SK-N-SH (cell line): ENCODE measurements around the gene LARGE1. TPM values are rescaled to one million over a fixed set of nuclear protein-coding genes. Genes with fewer than 3 reads are reported as not detected.

Source experiments
- CTCF ChIA-PET: fragments of 300-600, 350-600 bp; formaldehyde crosslinking; extraction: SDS; loops from one replicate; lab custom pipeline; 2021; lab: Yijun Ruan, JAX
- POLR2A ChIA-PET: fragments of 350-600 bp; sonication (Branson Sonifier 250); formaldehyde crosslinking; extraction: SDS; loops from one replicate; lab custom pipeline; 2020; ENCODE audit warnings: antibody characterized with exemption, inconsistent platforms; lab: Yijun Ruan, JAX
- DNase-seq: peaks from one replicate; pipeline ENCODE4 v3.0.0; 2012
- H2AFZ ChIP-seq: fragments of 200-600 bp; sonication (generic); 2 replicates; pipeline ENCODE4 v1.8.1; 2016; ENCODE audit warnings: antibody characterized with exemption, mild to moderate bottlenecking, low read depth
- H3F3A ChIP-seq: fragments of 200-600 bp; sonication (generic); replicated peaks from 2 replicates; pipeline ENCODE3; 2016; ENCODE audit warnings: antibody characterized with exemption, mild to moderate bottlenecking; ENCODE audit not compliant: insufficient read depth
- H3K27ac ChIP-seq, 2 experiments: fragments of 200-500 bp in 1 of 2; fragments of 200-600 bp in 1 of 2; sonication (Bioruptor generic) in 1 of 2; sonication (generic), shearing (Covaris generic) in 1 of 2; 2 replicates each; pipeline versions ENCODE4 v1.5.1 to v1.6.1; 2014 to 2016; ENCODE audit warnings: low read depth in 2 of 2, inconsistent platforms in 1 of 2, low read length in 1 of 2, mild to moderate bottlenecking in 1 of 2, mixed read lengths in 1 of 2
- H3K27me3 ChIP-seq: fragments of 200-600 bp; sonication (generic), shearing (Covaris generic); 2 replicates; pipeline ENCODE4 v1.6.1; 2016; ENCODE audit warnings: mixed run types; ENCODE audit not compliant: insufficient read depth
- H3K36me3 ChIP-seq, 2 experiments: fragments of 200-500 bp in 1 of 2; fragments of 200-600 bp in 1 of 2; sonication (Bioruptor generic) in 1 of 2; sonication (generic) in 1 of 2; replicated peaks in 1 of 2; 2 replicates each; pipeline versions ENCODE3 to v1.5.1; 2014 to 2016; ENCODE audit warnings: low read length in 1 of 2, mild to moderate bottlenecking in 1 of 2; ENCODE audit not compliant: insufficient read depth in 2 of 2, control insufficient read depth in 1 of 2
- H3K4me1 ChIP-seq, 2 experiments: fragments of 200-500 bp in 1 of 2; fragments of 200-600 bp in 1 of 2; sonication (Bioruptor generic) in 1 of 2; sonication (generic), shearing (Covaris generic) in 1 of 2; 2 replicates each; pipeline versions ENCODE4 v1.5.1 to v1.6.1; 2014 to 2016; ENCODE audit warnings: low read depth in 1 of 2, low read length in 1 of 2, mixed run types in 1 of 2; ENCODE audit not compliant: insufficient read depth in 2 of 2, control insufficient read depth in 1 of 2
- H3K4me2 ChIP-seq: fragments of 200-600 bp; sonication (generic), shearing (Covaris generic); 2 replicates; pipeline ENCODE4 v1.6.1; 2017; ENCODE audit warnings: mixed run types
- H3K4me3 ChIP-seq, 2 experiments: fragments of 200-500 bp in 1 of 2; fragments of 200-600 bp in 1 of 2; sonication (Bioruptor generic) in 1 of 2; sonication (generic), shearing (Covaris generic) in 1 of 2; 2 replicates each; pipeline versions ENCODE4 v1.5.1 to v1.8.1; 2014 to 2016; ENCODE audit warnings: low read depth in 2 of 2, inconsistent platforms in 1 of 2, low read length in 1 of 2, mild to moderate bottlenecking in 1 of 2, mixed read lengths in 1 of 2, moderate library complexity in 1 of 2
- H3K79me2 ChIP-seq: fragments of 200-600 bp; sonication (generic); 2 replicates; pipeline ENCODE4 v1.8.1; 2017; ENCODE audit warnings: mild to moderate bottlenecking; ENCODE audit not compliant: insufficient read depth
- H3K9ac ChIP-seq: fragments of 200-600 bp; sonication (generic); 2 replicates; pipeline ENCODE4 v1.6.1; 2017; ENCODE audit warnings: mixed run types
- H3K9me2 ChIP-seq: fragments of 200-600 bp; sonication (generic); 2 replicates; pipeline ENCODE4 v1.6.1; 2017; ENCODE audit warnings: mixed run types
- H3K9me3 ChIP-seq: fragments of 200-600 bp; sonication (generic); 2 replicates; pipeline ENCODE4 v1.6.1; 2017; ENCODE audit warnings: mixed run types, mild to moderate bottlenecking, moderate library complexity
- H4K20me1 ChIP-seq: fragments of 200-600 bp; sonication (generic); 2 replicates; pipeline ENCODE4 v1.6.1; 2017; ENCODE audit warnings: mild to moderate bottlenecking, mixed run types; ENCODE audit not compliant: insufficient read depth
- CHD2 ChIP-seq: fragments of 150-350 bp; IDR thresholded peaks from 2 replicates; pipeline ENCODE4 v1.6.1; 2018; ENCODE audit warnings: low read length; ENCODE audit not compliant: partially characterized antibody
- ELF1 ChIP-seq: IDR thresholded peaks from 2 replicates; pipeline ENCODE4 v1.4.0; 2012
- EZH2phosphoT487 ChIP-seq: fragments of 200-600 bp; sonication (generic); IDR thresholded peaks from 2 replicates; pipeline ENCODE4 v1.6.1; 2017; ENCODE audit warnings: low read depth, mixed run types, mild to moderate bottlenecking, antibody characterized with exemption, moderate library complexity, borderline replicate concordance
- FOSL2 ChIP-seq: IDR thresholded peaks from 2 replicates; pipeline ENCODE4 v1.4.0; 2012; ENCODE audit warnings: low read depth, mild to moderate bottlenecking, moderate library complexity, borderline replicate concordance
- FOXJ3 ChIP-seq: sonication (generic); formaldehyde crosslinking; IDR thresholded peaks from 2 replicates; pipeline ENCODE4 v1.5.1; 2020; ENCODE audit warnings: mild to moderate bottlenecking, missing genetic modification reagents
- GATA2 ChIP-seq: sonication (generic); formaldehyde crosslinking; IDR thresholded peaks from 2 replicates; pipeline ENCODE4 v1.5.0; 2020; ENCODE audit warnings: mild to moderate bottlenecking, missing genetic modification reagents
- JUND ChIP-seq: IDR thresholded peaks from 2 replicates; pipeline ENCODE4 v1.4.0; 2012
- RAD21 ChIP-seq: IDR thresholded peaks from 2 replicates; pipeline ENCODE4 v1.6.1; 2012; ENCODE audit warnings: mild to moderate bottlenecking, low read length
- RFX5 ChIP-seq: IDR thresholded peaks from 2 replicates; pipeline ENCODE4 v1.6.1; 2012; ENCODE audit warnings: mild to moderate bottlenecking, improper control_type of control experiment, low read length
- RXRA ChIP-seq: IDR thresholded peaks from 2 replicates; pipeline ENCODE4 v1.4.0; 2012; ENCODE audit warnings: low read depth, mild to moderate bottlenecking, borderline replicate concordance
- SMC3 ChIP-seq: IDR thresholded peaks from 2 replicates; pipeline ENCODE4 v1.6.1; 2012; ENCODE audit warnings: low read depth, low read length, improper control_type of control experiment
- TAF1 ChIP-seq: IDR thresholded peaks from 2 replicates; pipeline ENCODE4 v1.6.1; 2012; ENCODE audit warnings: low read depth, mild to moderate bottlenecking, low read length, moderate library complexity, borderline replicate concordance
- TCF12 ChIP-seq: IDR thresholded peaks from 2 replicates; pipeline ENCODE4 v1.4.0; 2012
- USF1 ChIP-seq: IDR thresholded peaks from 2 replicates; pipeline ENCODE4 v1.4.0; 2012; ENCODE audit warnings: low read depth, borderline replicate concordance
- USF2 ChIP-seq: fragments of 150-350 bp; IDR thresholded peaks from 2 replicates; pipeline ENCODE4 v1.6.1; 2017; ENCODE audit warnings: antibody characterized with exemption, low read length, low read depth, borderline replicate concordance
- YY1 ChIP-seq: IDR thresholded peaks from 2 replicates; pipeline ENCODE4 v1.4.0; 2012; ENCODE audit warnings: low read depth, mild to moderate bottlenecking
- WGBS: methylation state at CpG from one replicate; pipeline ENCODE4 v1.1.6; 2017; ENCODE audit warnings: low lambda C conversion rate; 5-methylcytosine and 5-hydroxymethylcytosine counted together
- polyA plus RNA-seq, 3 experiments: library from polyadenylated mRNA; depleted of rRNA; stranded (reverse); fragments of >200 nt; gene quantifications; 2 replicates each; pipeline ENCODE4 v1.2.3, GENCODE V29; 2012

Gene LARGE1
- polyA plus RNA-seq, 1 of the 3 experiments (the other 2 are of a cell fraction): 1.1 TPM

GRCh38 chr22:33335611-33336279 lies 584.5 kb downstream of the LARGE1 start (continued):
- TF ChIP-seq TCF12 (no peak), TAF1 (no peak), FOSL2 (no peak)

GRCh38 chr22:33332538-33332937 lies 587.7 kb downstream of the LARGE1 start:
- Histone ChIP-seq H2AFZ (no peak overlapping the region), H4K20me1 (no peaks in the 10 kb centered on the region), H3K4me1 (no peaks in the 10 kb centered on the region; a peak in 1 of 4 replicates), H3K27ac (no peak overlapping the region), H3K36me3 (no peaks in the 10 kb centered on the region)
- WGBS: 83% methylated on average over 3 of the region's 3 CpGs
- TF ChIP-seq USF2: no peak
- no peak for TF ChIP-seq RFX5
- TF ChIP-seq ELF1: no peak
- no peak for TF ChIP-seq USF1
- TF ChIP-seq RAD21: no peak
- TF ChIP-seq FOXJ3 (CRISPR knock-in tag): no peak
- TF ChIP-seq, all 33 proteins: peak for 0
- Histone ChIP-seq H3K79me2 (no peaks in the 10 kb centered on the region), H3K4me3 (no peak overlapping the region), H3K9me3 (no peaks in the 10 kb centered on the region), H3K9me2 (no peaks in the 10 kb centered on the region), H3K4me2 (no peak overlapping the region), H3K9ac (no peak overlapping the region), H3K27me3 (no peaks in the 10 kb centered on the region), H3F3A (no peaks in the 10 kb centered on the region)
- ChIA-PET CTCF (interaction anchor here (0.8 kb wide), 1 partner anchor 33 kb away, joined by 3 read pairs; no protein-coding TSS in a partner anchor), POLR2A (no interaction called here)
- DNase-seq: no peak

GRCh38 chr22:33331017-33331416 lies 589.3 kb downstream of the LARGE1 start:
- Histone ChIP-seq H3K27me3 (no peaks in the 10 kb centered on the region), H2AFZ (no peak overlapping the region), H3F3A (no peaks in the 10 kb centered on the region), H3K36me3 (no peaks in the 10 kb centered on the region), H3K9me2 (no peaks in the 10 kb centered on the region), H3K79me2 (no peaks in the 10 kb centered on the region), H3K4me3 (no peak overlapping the region), H3K27ac (no peak overlapping the region), H3K9ac (no peak overlapping the region), H3K4me2 (no peak overlapping the region), H4K20me1 (no peaks in the 10 kb centered on the region), H3K4me1 (no peaks in the 10 kb centered on the region; a peak in 1 of 4 replicates), H3K9me3 (no peaks in the 10 kb centered on the region)
- POLR2A ChIA-PET: no interaction called here
- no peak for TF ChIP-seq GATA2 (CRISPR knock-in tag)
- TF ChIP-seq SMC3: no peak
- TF ChIP-seq JUND: no peak
- TF ChIP-seq RAD21: no peak
- TF ChIP-seq FOSL2: no peak
- TF ChIP-seq CHD2: no peak
- no peak for TF ChIP-seq YY1
- no peak for TF ChIP-seq USF2
- TF ChIP-seq RXRA: no peak
- no peak for TF ChIP-seq EZH2phosphoT487
- no peak for DNase-seq
- WGBS: 29% methylated on average over 1 of the region's 1 CpG
- CTCF ChIA-PET: interaction anchor here (0.7 kb wide), 1 partner anchor 162 kb away, joined by 3 read pairs; no protein-coding TSS in a partner anchor
